Osteocyte (in vitro differentiated cells): ENCODE results near the gene CYP4A11. TPM values are rescaled to one million over a fixed set of nuclear protein-coding genes. Genes with fewer than 3 reads are reported as not detected.
"Not testable (repeated sequence)": the region's sequence is repeated elsewhere in the genome, so short reads cannot be mapped to it uniquely, and the experiment has no call there.

Experiments used
- DNase-seq: peaks from one replicate; pipeline ENCODE4 v3.0.0; 2021; ENCODE audit warnings: mixed read lengths; ENCODE audit not compliant: unreplicated experiment; ENCODE audit errors: extremely low spot score
- H3K27ac Mint-ChIP-seq: one replicate; pipeline ENCODE4 v1.8.0; 2021; ENCODE audit warnings: mild to moderate bottlenecking, mixed read lengths; ENCODE audit not compliant: unreplicated experiment
- H3K27me3 Mint-ChIP-seq: one replicate; pipeline ENCODE4 v1.8.0; 2021; ENCODE audit warnings: mixed read lengths; ENCODE audit not compliant: unreplicated experiment
- H3K36me3 Mint-ChIP-seq: one replicate; pipeline ENCODE4 v1.8.0; 2021; ENCODE audit warnings: mixed read lengths; ENCODE audit not compliant: unreplicated experiment
- H3K4me1 Mint-ChIP-seq: one replicate; pipeline ENCODE4 v1.8.0; 2021; ENCODE audit warnings: mixed read lengths; ENCODE audit not compliant: unreplicated experiment
- H3K4me3 Mint-ChIP-seq: one replicate; pipeline ENCODE4 v1.8.0; 2021; ENCODE audit warnings: mild to moderate bottlenecking, moderate library complexity, mixed read lengths; ENCODE audit not compliant: unreplicated experiment
- H3K9me3 Mint-ChIP-seq: one replicate; pipeline ENCODE4 v1.8.0; 2021; ENCODE audit warnings: mixed read lengths; ENCODE audit not compliant: unreplicated experiment
- CTCF ChIP-seq: fragments of 200-600 bp; sonication (generic); IDR thresholded peaks from 2 replicates; pipeline ENCODE4 v1.5.0; 2021; ENCODE audit warnings: antibody characterized with exemption, mild to moderate bottlenecking, moderate library complexity
- long read RNA-seq: library from polyadenylated mRNA; unstranded; transcript quantifications from one replicate; pipeline ENCODE4 v2.0.0, GENCODE V29; 2021
- total RNA-seq: library from RNA; stranded (reverse); gene quantifications from 2 replicates; pipeline ENCODE4 v1.2.1, GENCODE V29; 2021

CYP4A11 gene, protein sequence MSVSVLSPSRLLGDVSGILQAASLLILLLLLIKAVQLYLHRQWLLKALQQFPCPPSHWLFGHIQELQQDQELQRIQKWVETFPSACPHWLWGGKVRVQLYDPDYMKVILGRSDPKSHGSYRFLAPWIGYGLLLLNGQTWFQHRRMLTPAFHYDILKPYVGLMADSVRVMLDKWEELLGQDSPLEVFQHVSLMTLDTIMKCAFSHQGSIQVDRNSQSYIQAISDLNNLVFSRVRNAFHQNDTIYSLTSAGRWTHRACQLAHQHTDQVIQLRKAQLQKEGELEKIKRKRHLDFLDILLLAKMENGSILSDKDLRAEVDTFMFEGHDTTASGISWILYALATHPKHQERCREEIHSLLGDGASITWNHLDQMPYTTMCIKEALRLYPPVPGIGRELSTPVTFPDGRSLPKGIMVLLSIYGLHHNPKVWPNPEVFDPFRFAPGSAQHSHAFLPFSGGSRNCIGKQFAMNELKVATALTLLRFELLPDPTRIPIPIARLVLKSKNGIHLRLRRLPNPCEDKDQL
- not detected in 2 replicates for total RNA-seq
- long read RNA-seq, result 0 reads

- no peak for TF ChIP-seq CTCF
- Mint-ChIP-seq H3K4me3 (no peak within 1 kb of the TSS), H3K36me3 (no peaks in the 10 kb centered on the region), H3K27ac (no peak within 1 kb of the TSS), H3K4me1 (no peaks in the 10 kb centered on the region), H3K9me3 (no peaks in the 10 kb centered on the region), H3K27me3 (no peaks in the 10 kb centered on the region)
- DNase-seq, result no peak
These were observed at the start of gene CYP4A11 for GRCh38 chr1:46941135-46941694. TSS of gene CYP4A11 (minus strand) at chr1:46941476. CDS start at chr1:46941433, 43 bp downstream.

DNA sequence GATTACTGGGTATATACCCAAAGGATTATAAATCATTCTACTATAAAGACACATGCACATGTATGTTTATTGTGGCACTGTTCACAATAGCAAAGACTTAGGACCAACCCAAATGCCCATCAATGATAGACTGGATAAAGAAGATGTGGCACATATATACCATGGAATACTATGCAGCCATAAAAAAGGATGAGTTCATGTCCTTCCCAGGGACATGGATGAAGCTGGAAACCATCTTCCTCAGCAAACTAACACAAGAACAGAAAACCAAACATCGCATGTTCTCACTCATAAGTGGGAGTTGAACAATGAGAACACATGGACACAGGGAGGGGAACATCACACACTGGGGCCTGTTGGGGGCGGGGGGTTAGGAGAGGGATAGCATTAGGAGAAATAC, 49.3 kb upstream of the CYP4A11 start:
- not testable (repeated sequence) for H3K4me3 Mint-ChIP-seq, H3K27me3 Mint-ChIP-seq, DNase-seq, H3K4me1 Mint-ChIP-seq, H3K36me3 Mint-ChIP-seq, H3K27ac Mint-ChIP-seq, H3K9me3 Mint-ChIP-seq

- DNase-seq, result no peak
- Mint-ChIP-seq H3K4me1 (peaks cover 3% of the 10 kb centered on the region), H3K36me3 (no peaks in the 10 kb centered on the region), H3K27me3 (peaks cover 10% of the 10 kb centered on the region), H3K9me3 (peaks cover 14% of the 10 kb centered on the region), H3K4me3 (no peak overlapping the region), H3K27ac (no peak overlapping the region)
- TF ChIP-seq CTCF, result no peak
These were observed 42.7 kb upstream of the CYP4A11 start for GRCh38 chr1:46983830-46984586.

GRCh38 chr1:46983166-46983829, 42.0 kb upstream of the CYP4A11 start:
- Mint-ChIP-seq H3K36me3 (no peaks in the 10 kb centered on the region), H3K4me1 (peaks cover 3% of the 10 kb centered on the region), H3K27me3 (peaks cover 10% of the 10 kb centered on the region), H3K4me3 (no peak overlapping the region), H3K9me3 (peaks cover 16% of the 10 kb centered on the region), H3K27ac (no peak overlapping the region)
- TF ChIP-seq CTCF, result no peak
- no peak for DNase-seq

GRCh38 chr1:46969014-46969619, 27.8 kb upstream of the CYP4A11 start:
- no peak for TF ChIP-seq CTCF
- no peak for DNase-seq
- Mint-ChIP-seq H3K4me1 (no peaks in the 10 kb centered on the region), H3K9me3 (no peaks in the 10 kb centered on the region), H3K4me3 (no peak overlapping the region), H3K27me3 (peaks cover 8% of the 10 kb centered on the region), H3K27ac (no peak overlapping the region), H3K36me3 (no peaks in the 10 kb centered on the region)

DNA sequence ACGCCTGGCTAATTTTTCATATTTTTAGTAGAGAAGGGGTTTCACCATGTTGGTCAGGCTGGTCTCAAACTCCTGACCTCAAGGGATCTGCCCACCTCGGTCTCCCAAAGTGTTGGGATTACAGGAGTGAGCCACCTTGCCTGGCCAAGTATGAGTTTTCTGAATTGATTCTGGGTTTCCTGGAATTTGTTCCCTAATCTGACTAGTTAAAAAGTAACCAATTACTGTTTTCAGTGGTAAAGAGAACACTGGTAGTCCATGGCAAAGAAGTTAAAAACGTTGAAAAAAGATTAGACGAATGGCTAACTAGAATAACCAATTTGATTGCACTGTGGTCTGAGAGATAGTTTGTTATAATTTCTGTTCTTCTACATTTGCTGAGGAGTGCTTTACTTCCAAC, 21.0 kb upstream of the CYP4A11 start:
- H3K27ac Mint-ChIP-seq, H3K9me3 Mint-ChIP-seq, DNase-seq, H3K27me3 Mint-ChIP-seq, H3K36me3 Mint-ChIP-seq, H3K4me1 Mint-ChIP-seq, H3K4me3 Mint-ChIP-seq: not testable (repeated sequence)
